K562 (cell line): Measurements from ENCODE around the gene TMEM141. TPM values are rescaled to one million over a fixed set of nuclear protein-coding genes. Genes with fewer than 3 reads are reported as not detected.

Experiments
- ATF1 ChIP-seq, 2 experiments: fragments of 450-650 bp in 1 of 2; IDR thresholded peaks; 2 replicates each; pipeline ENCODE4 v1.6.1; 2016; ENCODE audit warnings: missing compliant biosample characterization in 1 of 2, missing genetic modification characterization in 1 of 2
- DLX4 ChIP-seq: fragments of 250-450 bp; sonication (Bioruptor Pico); IDR thresholded peaks from 2 replicates; pipeline ENCODE4 v1.6.1; 2021; ENCODE audit warnings: mild to moderate bottlenecking
- E2F6 ChIP-seq, 2 experiments: IDR thresholded peaks; 2 replicates each; pipeline ENCODE4 v1.6.1; 2011; ENCODE audit warnings: borderline replicate concordance in 1 of 2, control low read depth in 1 of 2, low read depth in 1 of 2, low read length in 1 of 2, mild to moderate bottlenecking in 1 of 2, mixed read lengths in 1 of 2, moderate library complexity in 1 of 2; ENCODE audit not compliant: insufficient read depth in 1 of 2, insufficient read length in 1 of 2, poor library complexity in 1 of 2, severe bottlenecking in 1 of 2; ENCODE audit errors: extremely low read depth in 1 of 2
- ELF2 ChIP-seq: fragments of 250-450 bp; sonication (Bioruptor Pico); IDR thresholded peaks from 2 replicates; pipeline ENCODE4 v1.5.0; 2021; ENCODE audit warnings: mild to moderate bottlenecking
- GABPB2 ChIP-seq: fragments of 250-450 bp; sonication (Bioruptor Pico); conservative IDR thresholded peaks from 2 replicates; pipeline ENCODE4 v1.5.1; 2021; ENCODE audit warnings: mild to moderate bottlenecking
- GTF3C2 ChIP-seq: IDR thresholded peaks from 3 replicates; pipeline ENCODE4 v1.6.1; 2011; ENCODE audit warnings: borderline replicate concordance, mild to moderate bottlenecking, moderate library complexity; ENCODE audit not compliant: insufficient read length; ENCODE audit errors: extremely low read depth
- HNRNPK ChIP-seq: fragments of 200-400 bp; formaldehyde crosslinking; IDR thresholded peaks from one replicate; pipeline ENCODE4 v1.6.1; 2018; ENCODE audit warnings: mild to moderate bottlenecking, low read depth, low read length; ENCODE audit not compliant: poor library complexity, severe bottlenecking
- KDM5B ChIP-seq: fragments of 200-600 bp; sonication (generic); IDR thresholded peaks from 2 replicates; pipeline ENCODE4 v1.6.1; 2012; ENCODE audit warnings: low read depth, mild to moderate bottlenecking, moderate library complexity, low read length, control low read depth, inconsistent platforms; ENCODE audit not compliant: insufficient replicate concordance
- LEF1 ChIP-seq: fragments of 450-650 bp; IDR thresholded peaks from 2 replicates; pipeline ENCODE4 v1.6.1; 2016; ENCODE audit warnings: mild to moderate bottlenecking
- MCM3 ChIP-seq: fragments of 450-650 bp; IDR thresholded peaks from 2 replicates; pipeline ENCODE4 v1.6.1; 2016
- NCOA6 ChIP-seq: fragments of 450-650 bp; IDR thresholded peaks from 2 replicates; pipeline ENCODE4 v1.6.1; 2017; ENCODE audit warnings: mild to moderate bottlenecking
- VEZF1 ChIP-seq: fragments of 200-800 bp; sonication (Bioruptor generic); IDR thresholded peaks from 2 replicates; pipeline ENCODE4 v1.6.1; 2017; ENCODE audit warnings: missing genetic modification characterization, missing compliant biosample characterization
- ZBTB11 ChIP-seq, 3 experiments: fragments of 200-800 bp in 1 of 3; fragments of 250-450 bp in 1 of 3; fragments of 450-650 bp in 1 of 3; sonication (Bioruptor Pico) in 1 of 3; sonication (Bioruptor generic) in 1 of 3; formaldehyde crosslinking in 1 of 3; IDR thresholded peaks; 2 replicates each; pipeline versions ENCODE4 v1.6.1 to v1.8.0; 2016 to 2022; ENCODE audit warnings: mild to moderate bottlenecking in 2 of 3, missing genetic modification characterization in 2 of 3, missing compliant biosample characterization in 1 of 3, moderate library complexity in 1 of 3
- ZNF184 ChIP-seq: sonication (generic); formaldehyde crosslinking; IDR thresholded peaks from 2 replicates; pipeline ENCODE4 v1.5.0; 2020; ENCODE audit warnings: missing genetic modification reagents
- ZNF239 ChIP-seq: fragments of 250-450 bp; sonication (Bioruptor Pico); IDR thresholded peaks from 2 replicates; pipeline ENCODE4 v1.4.0; 2020; ENCODE audit warnings: mild to moderate bottlenecking
- polyA plus RNA-seq, 8 experiments: library from polyadenylated mRNA; depleted of rRNA in 4 of 8; stranded (reverse) in 5 of 8; unstranded in 3 of 8; fragments of >200 nt; fragmentation: Nextera tagmentation in 2 of 8; fragmentation: Illumina TruSeq in 1 of 8; extraction: Ambion mirVana in 2 of 8; extraction: Trizol in 1 of 8; gene quantifications; 2 replicates each; pipeline versions ENCODE4 v1.2.1 to v1.2.3, GENCODE V29; 2011 to 2014; ENCODE audit warnings: inconsistent platforms in 1 of 8, missing spikeins in 1 of 8
- total RNA-seq, 7 experiments: library from RNA; depleted of rRNA in 6 of 7; stranded (reverse); fragments of >200 nt in 6 of 7; fragmentation: Illumina TruSeq in 2 of 7; extraction: Trizol in 2 of 7; gene quantifications; 2 replicates each; pipeline versions ENCODE4 v1.2.1 to v1.2.3, GENCODE V29; 2011 to 2021; ENCODE audit warnings: low replicate concordance in 1 of 7

The TMEM141 gene
- total and polyA plus RNA-seq, 9 of the 15 experiments (the other 6 are each of a cell fraction or from before 2014, with no cell fraction given), result 21.5 to 123 (median 74.8) TPM

DNA sequence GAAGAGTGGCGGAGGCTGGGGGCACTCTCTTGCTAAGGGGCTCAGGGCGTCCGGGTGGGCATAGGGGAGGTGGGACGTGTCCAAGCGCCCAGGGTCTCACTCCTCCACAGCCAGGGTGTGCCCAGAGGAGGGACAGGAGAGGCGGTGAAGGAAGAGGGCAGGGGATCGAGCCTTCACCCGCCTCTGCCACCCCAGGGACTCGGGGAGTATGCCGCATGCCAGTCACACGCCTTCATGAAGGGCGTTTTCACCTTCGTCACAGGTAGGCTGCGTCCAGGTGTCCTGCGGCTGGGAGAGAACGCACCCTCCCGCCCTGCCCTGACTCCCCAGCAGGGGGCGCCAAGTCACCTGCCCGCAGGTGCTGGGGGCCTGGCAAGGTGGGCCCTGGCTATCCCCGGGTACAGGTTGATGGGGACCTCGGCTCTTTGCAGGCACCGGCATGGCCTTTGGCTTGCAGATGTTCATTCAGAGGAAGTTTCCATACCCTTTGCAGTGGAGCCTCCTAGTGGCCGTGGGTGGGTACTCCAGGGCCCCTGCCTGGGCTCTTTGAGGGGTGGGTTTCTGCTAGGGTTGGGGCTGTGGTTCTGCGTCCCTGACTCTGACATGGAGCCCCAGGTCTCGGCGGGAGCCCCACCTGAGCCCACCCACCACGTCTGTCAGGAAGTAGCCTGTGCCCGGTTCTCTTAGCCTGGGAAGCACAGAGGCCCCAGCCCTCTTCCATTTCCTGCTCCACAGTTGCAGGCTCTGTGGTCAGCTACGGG is 552 bp downstream of the TMEM141 start (continued):
- no peak for TF ChIP-seq VEZF1 (CRISPR knock-in tag)
- peak in 1 of 3 experiments; percentile 43; a peak in 1 of 6 replicates for TF ChIP-seq ZBTB11 (CRISPR knock-in tag; IDR thresholded peaks at IDR 0.05)
- no peak for TF ChIP-seq ATF1 (CRISPR knock-in tag; IDR thresholded peaks at IDR 0.05)
- peak; percentile 14; the same call in 1 of the 2 replicates for TF ChIP-seq ATF1 (tag; IDR thresholded peaks at IDR 0.05)
- TF ChIP-seq HNRNPK, result no peak
- no peak; the same call in 1 of the 2 replicates for TF ChIP-seq ELF2
- peak in 1 of 2 experiments; percentile 5 for TF ChIP-seq E2F6 (IDR thresholded peaks at IDR 0.05; ENCODE audit: borderline replicate concordance in 1 of 2, extremely low read depth in 1 of 2, insufficient read depth in 1 of 2, insufficient read length in 1 of 2, low read depth in 1 of 2, low read length in 1 of 2, poor library complexity in 1 of 2, severe bottlenecking in 1 of 2)
- TF ChIP-seq ZNF239, result no peak
- TF ChIP-seq MCM3, result no peak
- no peak for TF ChIP-seq KDM5B
- TF ChIP-seq GABPB2 (CRISPR knock-in tag), result no peak
- no peak for TF ChIP-seq NCOA6
- no peak for TF ChIP-seq DLX4 (CRISPR knock-in tag)
- no peak for TF ChIP-seq LEF1
- TF ChIP-seq GTF3C2, result no peak
- no peak for TF ChIP-seq ZNF184 (CRISPR knock-in tag)
